Measurements from ENCODE around the gene IQSEC3. TPM values are rescaled to one million over a fixed set of nuclear protein-coding genes. Genes with fewer than 3 reads are reported as not detected.
"Not testable (repeated sequence)": the region's sequence is repeated elsewhere in the genome, so short reads cannot be mapped to it uniquely, and the experiment has no call there.

Gene IQSEC3
- total RNA-seq, 2 donors from 2014 or later, result 1.4 to 4.0 TPM

- DNase-seq (no peak), ATAC-seq (no peak)
- intact Hi-C loops (cut with DNase I), result no loop called here
These were observed 136.5 kb downstream of the IQSEC3 start for GRCh38 chr12:203074-203461.

GRCh38 chr12:203462-204260, 137.1 kb downstream of the IQSEC3 start:
- ATAC-seq, result peak; percentile 80
- intact Hi-C loops (cut with DNase I), result no loop called here
- DNase-seq, result peak; percentile 44

- ATAC-seq, result no peak
- DNase-seq, result no peak
- intact Hi-C loops (cut with DNase I), result no loop called here
These were observed 137.7 kb downstream of the IQSEC3 start for GRCh38 chr12:204261-204678.

GRCh38 chr12:205026-205425, 138.5 kb downstream of the IQSEC3 start:
- no peak for ATAC-seq
- intact Hi-C loops (cut with DNase I), result no loop called here
- no peak for DNase-seq

- DNase-seq, result no peak
- no peak for ATAC-seq
- intact Hi-C loops (cut with DNase I), result no loop called here
These were observed 140.3 kb downstream of the IQSEC3 start for GRCh38 chr12:206746-207440.

GRCh38 chr12:207804-208203, 141.2 kb downstream of the IQSEC3 start:
- ATAC-seq (no peak), DNase-seq (no peak)
- intact Hi-C loops (cut with DNase I), result no loop called here

- DNase-seq (no peak), ATAC-seq (no peak)
- intact Hi-C loops (cut with DNase I), result no loop called here
These were observed 142.2 kb downstream of the IQSEC3 start for GRCh38 chr12:208813-209212.

- intact Hi-C loops (cut with DNase I), result no loop called here
- no peak for DNase-seq
- ATAC-seq, result no peak
These were observed 142.7 kb downstream of the IQSEC3 start for GRCh38 chr12:209246-209645.

GRCh38 chr12:209851-210250, 143.3 kb downstream of the IQSEC3 start:
- DNase-seq (no peak), ATAC-seq (no peak)
- intact Hi-C loops (cut with DNase I), result no loop called here

GRCh38 chr12:210277-211141, 143.9 kb downstream of the IQSEC3 start:
- no peak for DNase-seq
- intact Hi-C loops (cut with DNase I), result no loop called here
- no peak for ATAC-seq

- ATAC-seq (no peak), DNase-seq (no peak)
- intact Hi-C loops (cut with DNase I), result no loop called here
These were observed 144.5 kb downstream of the IQSEC3 start for GRCh38 chr12:211142-211465.

- intact Hi-C loops (cut with DNase I), result no loop called here
- no peak for ATAC-seq
These were observed 145.3 kb downstream of the IQSEC3 start for GRCh38 chr12:211639-212414.

GRCh38 chr12:212415-212714, 145.8 kb downstream of the IQSEC3 start:
- DNase-seq (no peak), ATAC-seq (peak in 1 of 2 donors; percentile 19)
- intact Hi-C loops (cut with DNase I), result no loop called here

More at GRCh38 chr12:211639-212414, 145.3 kb downstream of the IQSEC3 start:
- no peak for DNase-seq

GRCh38 chr12:212715-213526, 146.4 kb downstream of the IQSEC3 start:
- DNase-seq (peak; percentile 38), ATAC-seq (peak; percentile 24 to 31)
- intact Hi-C loops (cut with DNase I), result no loop called here

GRCh38 chr12:213527-213932, 147.0 kb downstream of the IQSEC3 start:
- ATAC-seq (no peak), DNase-seq (no peak)
- intact Hi-C loops (cut with DNase I), result no loop called here

- DNase-seq (no peak), ATAC-seq (peak in 1 of 2 donors; percentile 18)
- intact Hi-C loops (cut with DNase I), result no loop called here
These were observed 147.6 kb downstream of the IQSEC3 start, which contains the start of gene SLC6A12 for GRCh38 chr12:214003-214741. Gene SLC6A12, minus strand, starts transcription at chr12:214157. Its CDS starts 4,171 bp downstream, at chr12:209986.

GRCh38 chr12:215116-215515, 148.5 kb downstream of the IQSEC3 start:
- ATAC-seq, result no peak
- intact Hi-C loops (cut with DNase I), result no loop called here

GRCh38 chr12:217029-217428, 150.5 kb downstream of the IQSEC3 start:
- ATAC-seq; DNase-seq; intact Hi-C loops (cut with DNase I): not testable (repeated sequence)

More at GRCh38 chr12:215116-215515, 148.5 kb downstream of the IQSEC3 start:
- DNase-seq, result no peak

Measured in left cardiac atrium (tissue), 4 donors.